Erythroblast (primary cell): ENCODE measurements around the gene HEATR5A.
A peak's percentile ranks its signal among the peaks of the same experiment; 100 is the strongest.
"Not testable (repeated sequence)": the region's sequence is repeated elsewhere in the genome, so short reads cannot be mapped to it uniquely, and the experiment has no call there.

ENCODE experiments used
- DNase-seq, 2 experiments: peaks; one replicate each; lab custom pipeline; 2025; lab: John Stamatoyannopoulos, UW
- GATA1 ChIP-seq: IDR thresholded peaks from 2 replicates; pipeline ENCODE4 v1.6.1; 2011; ENCODE audit warnings: low read depth, mild to moderate bottlenecking, control low read depth, low read length, moderate library complexity
- POLR2A ChIP-seq: IDR thresholded peaks from 2 replicates; pipeline ENCODE4 v1.6.1; 2011; ENCODE audit warnings: mild to moderate bottlenecking, low read length

The HEATR5A gene

GRCh38 chr14:31263485-31264133, 156.7 kb downstream of the HEATR5A start:
- TF ChIP-seq POLR2A (no peak), GATA1 (no peak)
- peak in 1 of 2 experiments; percentile 25 for DNase-seq

- DNase-seq: peak in 1 of 2 experiments; percentile 20
- TF ChIP-seq POLR2A: no peak
- TF ChIP-seq GATA1: no peak
These were observed 158.3 kb downstream of the HEATR5A start for GRCh38 chr14:31261859-31262731.

- DNase-seq: no peak
- no peak for TF ChIP-seq GATA1
These were observed 158.9 kb downstream of the HEATR5A start for GRCh38 chr14:31261523-31261858.

DNA sequence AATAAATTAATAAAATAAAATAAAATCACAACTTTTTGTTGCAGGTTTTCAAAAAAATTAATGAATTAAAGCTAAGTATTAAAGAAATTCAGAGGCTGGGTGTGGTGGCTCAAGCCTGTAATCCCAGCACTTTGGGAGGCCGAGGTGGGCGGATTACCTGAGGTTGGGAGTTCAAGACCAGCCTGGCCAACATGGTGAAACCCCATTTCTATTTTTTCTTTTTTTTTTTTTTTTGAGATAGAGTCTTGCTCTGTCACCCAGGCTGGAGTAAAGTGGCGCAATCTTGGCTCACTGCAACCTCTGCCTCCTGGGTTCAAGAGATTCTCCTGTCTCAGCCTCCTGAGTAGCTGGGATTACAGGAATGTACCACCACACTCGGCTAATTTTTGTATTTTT, 161.3 kb downstream of the HEATR5A start:
- not testable (repeated sequence) for DNase-seq

GRCh38 chr14:31258427-31259039, 161.8 kb downstream of the HEATR5A start:
- DNase-seq: no peak
- TF ChIP-seq POLR2A (no peak), GATA1 (no peak)

DNA sequence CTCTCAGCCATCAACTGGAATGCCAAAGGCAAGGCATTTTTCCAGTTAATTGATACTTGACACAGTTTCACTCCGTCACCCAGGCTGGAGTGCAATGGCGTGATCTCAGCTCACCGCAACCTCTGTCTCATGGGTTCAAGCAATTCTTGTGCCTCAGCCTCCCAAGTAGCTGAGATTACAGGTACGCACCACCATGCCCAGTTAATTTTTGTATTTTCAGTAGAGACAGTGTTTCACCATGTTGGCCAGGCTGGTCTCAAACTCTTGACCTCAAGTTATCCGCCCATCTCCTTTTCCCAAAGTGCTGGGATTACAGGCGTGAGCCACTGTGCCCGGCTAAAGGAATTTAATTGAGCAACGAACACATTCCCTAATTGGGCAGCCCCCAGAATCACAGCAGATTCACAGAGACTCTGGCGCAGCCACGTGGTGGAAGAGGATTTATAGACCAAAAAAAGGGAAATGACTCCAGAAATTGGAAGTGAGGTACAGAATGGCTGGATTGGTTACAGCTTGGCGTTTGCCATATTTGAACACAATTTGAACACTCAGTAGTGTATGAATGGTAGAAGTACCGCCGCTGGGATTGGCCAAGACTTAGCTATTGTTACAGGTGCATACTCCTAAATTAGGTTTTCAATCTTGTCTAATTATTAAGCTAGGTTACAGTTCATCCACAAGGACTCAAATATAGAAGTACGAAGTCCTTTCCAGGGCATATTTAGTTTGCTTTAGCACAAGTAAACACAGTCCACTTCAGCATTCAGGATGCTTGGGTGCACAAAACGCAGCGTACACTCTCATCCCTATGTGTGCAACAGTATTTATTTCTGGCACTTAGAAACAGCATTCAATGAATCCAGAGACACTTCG, 162.6 kb downstream of the HEATR5A start:
- DNase-seq: not testable (repeated sequence)

GRCh38 chr14:31257244-31257553, 163.2 kb downstream of the HEATR5A start:
- no peak for DNase-seq
- no peak for TF ChIP-seq GATA1
- no peak for TF ChIP-seq POLR2A

- no peak for DNase-seq
These were observed 163.7 kb downstream of the HEATR5A start for GRCh38 chr14:31256534-31257243.

DNA sequence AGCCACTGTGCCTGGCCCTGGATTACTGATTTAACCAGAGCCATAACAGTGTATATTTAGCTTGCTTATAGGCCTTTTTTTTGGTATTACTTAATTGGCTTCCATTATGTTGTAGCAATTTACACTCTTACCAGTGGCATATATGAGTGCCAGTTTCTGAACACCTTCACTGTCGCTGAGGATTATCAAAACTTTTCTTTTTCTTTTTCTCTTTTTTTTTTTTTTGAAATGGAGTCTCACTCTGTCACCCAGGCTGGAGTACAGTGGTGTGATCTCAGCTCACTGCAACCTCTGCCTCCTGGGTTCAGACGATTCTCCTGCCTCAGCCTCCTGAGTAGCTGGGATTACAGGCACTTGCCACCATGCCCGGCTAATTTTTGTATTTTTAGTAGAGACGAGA, 164.4 kb downstream of the HEATR5A start:
- not testable (repeated sequence) for DNase-seq

More at GRCh38 chr14:31256534-31257243, 163.7 kb downstream of the HEATR5A start:
- TF ChIP-seq POLR2A: no peak
- TF ChIP-seq GATA1: no peak

DNA sequence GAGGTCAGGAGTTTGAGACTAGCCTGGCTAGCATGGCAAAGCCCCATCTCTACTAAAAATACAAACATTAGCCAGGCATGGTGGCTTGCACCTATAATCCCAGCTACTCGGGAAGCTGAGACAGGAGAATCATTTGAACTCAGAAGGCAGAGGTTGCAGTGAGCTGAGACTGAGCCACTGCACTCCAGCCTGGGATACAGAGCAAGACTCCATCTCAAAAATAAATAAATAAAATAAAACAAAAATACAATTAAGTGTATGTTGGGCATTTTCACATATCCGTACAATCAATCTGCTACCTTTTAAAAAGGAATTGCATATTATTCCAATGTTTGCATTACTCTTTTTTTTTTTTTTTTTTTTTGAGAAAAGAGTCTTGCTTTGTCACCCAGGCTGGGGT, 165.1 kb downstream of the HEATR5A start:
- DNase-seq: no peak
- TF ChIP-seq POLR2A (no peak), GATA1 (no peak)

GRCh38 chr14:31253746-31254471, 166.4 kb downstream of the HEATR5A start:
- DNase-seq: no peak

DNA sequence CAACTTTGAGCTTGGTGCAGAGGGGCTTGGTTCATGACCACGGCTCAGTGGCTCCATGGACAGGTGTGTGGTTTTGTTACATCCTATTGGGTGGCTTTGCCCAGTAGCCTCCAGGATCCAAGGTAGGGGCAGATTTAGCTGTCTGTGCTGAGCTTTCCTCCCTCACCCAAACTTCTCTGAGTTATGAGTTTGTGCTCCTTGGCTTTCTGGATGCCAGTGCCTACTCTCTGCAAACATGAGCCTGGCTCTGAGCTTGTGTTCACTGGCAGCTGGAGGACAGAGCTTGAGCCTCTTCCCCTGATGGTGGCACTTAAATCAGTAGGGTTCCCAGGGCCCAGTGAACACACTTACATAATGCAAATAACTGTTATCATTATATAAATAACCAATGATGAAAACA, 167.5 kb downstream of the HEATR5A start:
- no peak for TF ChIP-seq POLR2A

More at GRCh38 chr14:31253746-31254471, 166.4 kb downstream of the HEATR5A start:
- no peak for TF ChIP-seq POLR2A
- no peak for TF ChIP-seq GATA1

More for the DNA sequence above, 167.5 kb downstream of the HEATR5A start:
- no peak for DNase-seq
